Adipose tissue (tissue), 3 donors: ENCODE data around the gene NUTM2G. TPM values are rescaled to one million over a fixed set of nuclear protein-coding genes. Genes with fewer than 3 reads are reported as not detected.
"Not testable (repeated sequence)": the region's sequence is repeated elsewhere in the genome, so short reads cannot be mapped to it uniquely, and the experiment has no call there.

Source experiments
- H3K27ac ChIP-seq: one replicate; pipeline ENCODE4 v1.5.1; 2013; ENCODE audit warnings: low read depth, low read length
- WGBS, 3 donors: extraction: QIAGEN DNeasy Blood & Tissue Kit; methylation state at CpG; one replicate each; pipeline ENCODE4 v1.1.7; 2013; 5-methylcytosine and 5-hydroxymethylcytosine counted together
- polyA plus RNA-seq, 3 donors: library from polyadenylated mRNA; stranded (reverse); fragments of 200-250 nt; gene quantifications; one replicate each; pipeline ENCODE4 v1.2.3, GENCODE V29; 2013
- donor health status: healthy with polysubstance abuse.
- donor health status: Bipolar disorder and iron deficiency.
- donor health status: healthy.

Gene NUTM2G
- polyA plus RNA-seq, 3 donors, result not detected

GRCh38 chr9:96940982-96941381, 12.3 kb downstream of the NUTM2G start:
- WGBS, 3 donors, result 74 to 81% methylated on average over 3 to 4 of the region's 7 CpGs; no CpG with 5 or more reads in 1 of the 3 donors
- H3K27ac ChIP-seq, result not testable (repeated sequence)

DNA sequence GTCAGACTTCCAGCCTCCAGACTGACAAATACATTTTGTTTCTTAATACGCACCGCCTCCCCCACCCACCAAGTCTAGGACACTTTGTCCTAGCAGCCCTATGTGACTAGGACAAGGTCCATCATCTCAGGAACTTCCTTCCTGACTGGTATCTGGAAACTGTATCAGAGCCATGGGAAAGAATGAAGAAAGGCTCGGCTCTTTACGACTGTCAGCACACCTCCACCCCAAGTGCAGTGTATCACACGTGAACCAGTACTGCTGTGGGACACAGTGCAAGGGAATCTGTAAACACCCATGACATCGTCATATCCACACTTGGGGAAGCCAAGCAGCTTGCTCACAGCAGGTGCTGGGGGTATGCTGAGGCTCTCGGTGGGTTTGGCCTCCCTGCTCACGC, 13.0 kb downstream of the NUTM2G start:
- not testable (repeated sequence) for H3K27ac ChIP-seq
- 95 to 100% (median 97%) methylated on average over 2 of the region's 8 CpGs for WGBS, 3 donors

DNA sequence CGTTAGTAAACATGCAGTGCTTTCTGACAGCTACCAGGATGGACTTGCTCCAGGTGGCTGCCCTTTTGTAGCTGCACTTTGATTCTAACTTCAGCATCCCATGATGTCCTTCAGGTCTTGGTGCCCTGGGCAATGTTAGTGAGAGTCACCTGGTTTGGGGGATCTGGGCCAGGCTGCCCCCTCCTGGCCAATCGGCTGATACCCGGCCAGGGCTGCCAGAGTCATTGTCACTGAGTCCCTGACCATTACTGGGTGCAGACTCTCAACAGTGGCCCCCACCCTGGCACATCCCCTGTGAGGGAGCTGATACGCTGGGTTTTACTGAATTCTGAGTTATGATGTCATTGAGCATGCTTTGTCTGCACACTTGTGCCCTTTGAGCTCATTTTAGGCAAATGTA, 13.5 kb downstream of the NUTM2G start:
- not testable (repeated sequence) for H3K27ac ChIP-seq
- no CpG with 5 or more reads among the region's 4 CpGs for whole genome bisulfite sequencing, 3 donors

DNA sequence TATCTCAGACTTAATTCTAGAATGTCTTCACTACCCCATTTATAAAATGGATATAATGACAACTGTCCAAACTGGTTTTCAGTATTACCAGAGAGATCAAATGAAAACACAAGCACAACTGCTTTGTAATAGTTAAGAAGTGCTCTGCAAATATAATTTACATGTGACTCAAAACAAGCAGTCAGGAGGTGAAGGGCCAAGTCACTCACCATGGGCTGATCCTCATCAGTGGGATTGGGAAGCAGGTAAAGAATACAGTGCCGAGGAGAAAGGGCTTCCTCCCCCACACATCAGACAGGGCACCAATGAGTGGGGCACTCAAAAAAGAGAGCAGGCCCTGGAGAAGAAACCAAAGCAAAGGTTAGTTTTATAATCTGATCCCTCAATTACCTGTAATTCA, 20.7 kb downstream of the NUTM2G start:
- not testable (repeated sequence) for H3K27ac ChIP-seq
- no CpG with 5 or more reads among the region's 1 CpG for WGBS, 3 donors

DNA sequence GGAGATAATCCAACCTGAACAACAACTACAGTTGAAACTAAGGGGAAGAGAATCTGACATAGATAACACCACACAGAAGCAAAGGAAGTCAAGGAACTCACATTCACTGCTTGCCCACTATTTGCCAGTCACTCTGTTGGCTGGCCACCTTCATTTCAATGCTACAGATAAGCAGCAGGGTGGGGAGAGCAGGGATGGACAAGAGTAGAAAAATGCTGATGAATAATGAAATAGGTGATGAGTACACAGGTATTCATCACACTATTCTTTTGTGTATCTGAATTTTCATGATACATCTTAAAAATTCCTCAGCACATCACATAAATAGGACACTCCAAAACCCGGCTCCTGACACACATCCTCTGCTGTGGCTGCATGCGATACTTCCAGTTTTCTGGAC, 21.9 kb downstream of the NUTM2G start:
- not testable (repeated sequence) for H3K27ac ChIP-seq
- no CpG with 5 or more reads among the region's 2 CpGs for WGBS, 3 donors

DNA sequence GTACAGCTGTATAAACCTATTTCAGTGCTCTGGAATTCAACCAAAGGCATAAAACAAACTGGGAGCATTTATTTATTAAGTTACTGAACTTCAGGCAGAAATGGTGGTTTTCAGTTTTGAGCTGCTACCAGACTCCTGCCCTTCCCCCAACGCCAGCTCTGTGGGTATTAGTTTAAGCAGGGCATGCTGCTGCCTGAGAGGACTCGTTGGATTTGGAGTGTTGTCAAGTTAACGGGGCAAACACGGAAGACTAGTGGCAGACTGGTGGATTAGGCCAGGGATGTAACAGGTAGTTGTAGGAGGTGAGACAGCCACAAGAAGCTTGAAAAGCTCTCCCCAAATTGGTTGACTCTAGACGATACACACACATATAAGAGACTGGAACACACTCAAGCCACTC, 38.9 kb downstream of the NUTM2G start:
- 58 to 89% (median 85%) methylated on average over 5 of the region's 5 CpGs for WGBS, 3 donors

DNA sequence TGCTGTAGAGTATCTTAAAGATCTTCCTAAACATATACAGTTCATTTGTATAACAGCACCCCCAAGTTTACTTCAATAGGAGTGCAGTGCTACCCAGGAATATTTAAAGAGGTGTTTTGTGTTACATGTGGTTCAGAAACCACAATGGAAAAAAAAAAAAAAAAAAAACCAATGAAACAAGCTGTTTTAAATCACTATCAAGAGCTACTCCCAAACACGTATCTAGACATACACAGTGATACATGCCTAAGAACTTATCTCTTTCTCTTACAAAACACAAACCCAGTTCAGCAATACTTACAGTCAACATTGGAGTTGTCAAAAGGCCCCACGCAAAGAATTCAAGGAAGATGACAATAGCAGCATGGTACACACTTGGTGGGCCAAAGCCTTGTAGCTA, 43.9 kb downstream of the NUTM2G start:
- WGBS, 3 donors, result 87 to 93% (median 90%) methylated on average over 2 of the region's 2 CpGs
- not testable (repeated sequence) for H3K27ac ChIP-seq

More for the DNA sequence above, 38.9 kb downstream of the NUTM2G start:
- not testable (repeated sequence) for H3K27ac ChIP-seq

- 76 to 80% (median 77%) methylated on average over 3 of the region's 3 CpGs for WGBS, 3 donors
These were observed 45.4 kb downstream of the NUTM2G start for GRCh38 chr9:96974037-96974436.

GRCh38 chr9:96983496-96984122, 55.0 kb downstream of the NUTM2G start:
- WGBS, 3 donors, result 88 to 94% (median 89%) methylated on average over 7 of the region's 7 CpGs
- H3K27ac ChIP-seq, result not testable (repeated sequence)

More at GRCh38 chr9:96974037-96974436, 45.4 kb downstream of the NUTM2G start:
- not testable (repeated sequence) for H3K27ac ChIP-seq

DNA sequence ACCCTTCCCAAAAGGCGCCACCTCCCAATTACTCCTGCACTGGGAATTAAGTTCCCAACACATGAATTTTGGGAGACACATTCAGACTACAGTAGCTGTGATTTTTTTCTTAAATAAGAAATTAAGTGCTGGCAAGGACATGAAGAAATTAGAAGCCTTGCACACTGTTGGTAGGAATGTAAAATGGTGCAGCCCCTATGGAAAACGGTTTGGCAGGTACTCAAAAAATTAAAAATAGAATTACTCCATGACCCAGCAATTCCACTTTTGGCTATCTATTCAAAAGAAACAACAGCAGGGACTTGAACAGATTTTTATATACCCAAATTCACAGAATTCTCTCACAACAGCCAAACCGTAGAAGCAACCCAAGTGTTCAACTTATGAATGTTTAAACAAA, 55.5 kb downstream of the NUTM2G start:
- WGBS, 3 donors, result 80 to 91% (median 89%) methylated on average over 2 to 3 of the region's 3 CpGs
- H3K27ac ChIP-seq, result not testable (repeated sequence)

DNA sequence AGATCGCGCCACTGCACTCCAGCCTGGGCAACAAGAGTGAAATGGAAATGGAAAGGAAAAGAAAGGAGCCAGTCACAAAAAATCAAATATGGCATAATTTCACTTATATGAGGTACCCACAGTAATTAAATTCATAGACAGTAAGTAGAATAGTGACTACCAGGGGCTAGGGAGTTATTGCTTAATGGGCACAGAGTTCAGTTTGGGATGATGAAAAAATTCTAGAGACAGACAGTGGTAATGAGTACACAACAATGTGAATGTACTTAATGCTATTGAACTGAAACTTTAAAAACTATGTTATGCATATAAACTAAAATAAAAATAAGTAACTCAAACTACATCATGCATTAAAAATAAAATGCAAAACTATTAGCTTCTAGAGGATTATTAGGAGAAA, 56.2 kb downstream of the NUTM2G start:
- 100% methylated on average over 2 of the region's 2 CpGs for WGBS, 3 donors
- not testable (repeated sequence) for H3K27ac ChIP-seq

Other genes with a start within 250 kb of the NUTM2G start
- gene ZNF510, start 150.8 kb upstream of the NUTM2G start, polyA plus RNA-seq, result 1 to 10 TPM; 2.7 to 5.7 (median 3.0) TPM
- gene ZNF782, start 74.3 kb upstream of the NUTM2G start, polyA plus RNA-seq, result 1 to 10 TPM in 2 of 3 donors, under 1 TPM in 1; 0.67 to 2.5 (median 1.1) TPM
- gene CTSV, start 110.3 kb downstream of the NUTM2G start, polyA plus RNA-seq, result 1 to 10 TPM in 1 of 3 donors, under 1 TPM in 2; 0.34 to 4.0 (median 0.37) TPM